ENCODE measurements around the gene CNN1.

Gene CNN1

GRCh38 chr19:11538232-11539036 is at the start of gene CNN1:
TSS of gene CNN1 (plus strand) at chr19:11538851. CDS start at chr19:11538928, 77 bp downstream.
- no peak for DNase-seq (ENCODE audit: low read depth in 1 of 2, low spot score in 1 of 2)

- DNase-seq (ENCODE audit: low read depth in 1 of 2, low spot score in 1 of 2) = no peak
Observed at GRCh38 chr19:11489378-11489777, 49.3 kb upstream of the CNN1 start.

GRCh38 chr19:11494634-11495285 is 43.9 kb upstream of the CNN1 start:
- no peak for DNase-seq (ENCODE audit: low read depth in 1 of 2, low spot score in 1 of 2)

GRCh38 chr19:11495481-11495880 is 43.2 kb upstream of the CNN1 start:
- no peak for DNase-seq (ENCODE audit: low read depth in 1 of 2, low spot score in 1 of 2)

- no peak for DNase-seq (ENCODE audit: low read depth in 1 of 2, low spot score in 1 of 2)
Observed at GRCh38 chr19:11495885-11496284, 42.8 kb upstream of the CNN1 start.

GRCh38 chr19:11496391-11497163 is 42.1 kb upstream of the CNN1 start:
- DNase-seq (ENCODE audit: low read depth in 1 of 2, low spot score in 1 of 2) = peak; percentile 36 to 42

GRCh38 chr19:11499220-11499726 is 39.4 kb upstream of the CNN1 start:
- DNase-seq (ENCODE audit: low read depth in 1 of 2, low spot score in 1 of 2) = no peak

- DNase-seq (ENCODE audit: low read depth in 1 of 2, low spot score in 1 of 2) = no peak
Observed at GRCh38 chr19:11499890-11500420, 38.7 kb upstream of the CNN1 start.

GRCh38 chr19:11504502-11505031 is 34.1 kb upstream of the CNN1 start:
- no peak for DNase-seq (ENCODE audit: low read depth in 1 of 2, low spot score in 1 of 2)

GRCh38 chr19:11505032-11505503 is 33.6 kb upstream of the CNN1 start:
- peak; percentile 91 to 92 for DNase-seq (ENCODE audit: low read depth in 1 of 2, low spot score in 1 of 2)

- DNase-seq (ENCODE audit: low read depth in 1 of 2, low spot score in 1 of 2) = peak; percentile 89 to 92
Observed at GRCh38 chr19:11505504-11506100, 33.0 kb upstream of the CNN1 start, which contains the start of gene ZNF653. TSS of gene ZNF653 (minus strand) at chr19:11505839. CDS start at chr19:11505786, 53 bp downstream.

GRCh38 chr19:11506101-11506555 is 32.5 kb upstream of the CNN1 start:
- DNase-seq (ENCODE audit: low read depth in 1 of 2, low spot score in 1 of 2) = no peak

GRCh38 chr19:11506967-11507366 is 31.7 kb upstream of the CNN1 start:
- no peak for DNase-seq (ENCODE audit: low read depth in 1 of 2, low spot score in 1 of 2)

GRCh38 chr19:11507370-11508078 is 31.1 kb upstream of the CNN1 start:
- DNase-seq (ENCODE audit: low read depth in 1 of 2, low spot score in 1 of 2) = no peak

- no peak for DNase-seq (ENCODE audit: low read depth in 1 of 2, low spot score in 1 of 2)
Observed at GRCh38 chr19:11510444-11510843, 28.2 kb upstream of the CNN1 start.

- no peak for DNase-seq (ENCODE audit: low read depth in 1 of 2, low spot score in 1 of 2)
Observed at GRCh38 chr19:11513946-11514345, 24.7 kb upstream of the CNN1 start.

- no peak for DNase-seq (ENCODE audit: low read depth in 1 of 2, low spot score in 1 of 2)
Observed at GRCh38 chr19:11519138-11519537, 19.5 kb upstream of the CNN1 start.

- DNase-seq (ENCODE audit: low read depth in 1 of 2, low spot score in 1 of 2) = peak; percentile 77 to 86
Observed at GRCh38 chr19:11528551-11529341, 9.9 kb upstream of the CNN1 start, which contains the start of gene ECSIT. TSS of gene ECSIT (minus strand) at chr19:11529134. CDS start at chr19:11519170, 9,964 bp downstream.

- DNase-seq (ENCODE audit: low read depth in 1 of 2, low spot score in 1 of 2) = no peak
Observed at GRCh38 chr19:11530432-11530831, 8.2 kb upstream of the CNN1 start.

Data from activated T-helper 1 cell treated with anti-CD3 and anti-CD28 coated beads, Interleukin-2, amount 50 U/mL, for 16 hours (primary cell).